ENCODE measurements around the gene DNAH1. TPM values are rescaled to one million over a fixed set of nuclear protein-coding genes. Genes with fewer than 3 reads are reported as not detected.
"Not testable (repeated sequence)": the region's sequence is repeated elsewhere in the genome, so short reads cannot be mapped to it uniquely, and the experiment has no call there.

The DNAH1 gene
- total RNA-seq, 1 donor from 2014 or later: 7.3 TPM

GRCh38 chr3:52281981-52282801 is 33.9 kb upstream of the DNAH1 start:
- Mint-ChIP-seq H3K36me3 (peaks cover 5% of the 10 kb centered on the region), H3K27me3 (no peaks in the 10 kb centered on the region), H3K27ac (peak overlapping the region; percentile 51), H3K9me3 (no peaks in the 10 kb centered on the region), H3K4me1 (ENCODE audit: unreplicated experiment) (peaks cover 24% of the 10 kb centered on the region), H3K4me3 (no peak overlapping the region)
- TF ChIP-seq CTCF (conservative IDR thresholded peaks at IDR 0.05): no peak
- no peak for DNase-seq (ENCODE audit: extremely low spot score, unreplicated experiment)

- H3K4me1 Mint-ChIP-seq (ENCODE audit: unreplicated experiment): peaks cover 24% of the 10 kb centered on the region
- H3K4me3 Mint-ChIP-seq: peak overlapping the region; percentile 20
- peak overlapping the region; percentile 82 for H3K27ac Mint-ChIP-seq
- no peaks in the 10 kb centered on the region for H3K9me3 Mint-ChIP-seq
- TF ChIP-seq CTCF (conservative IDR thresholded peaks at IDR 0.05): no peak
- no peaks in the 10 kb centered on the region for H3K36me3 Mint-ChIP-seq
- DNase-seq (ENCODE audit: extremely low spot score, unreplicated experiment): no peak
- no peaks in the 10 kb centered on the region for H3K27me3 Mint-ChIP-seq
Measured at GRCh38 chr3:52283306-52283705, 32.8 kb upstream of the DNAH1 start.

- H3K27ac Mint-ChIP-seq, H3K4me3 Mint-ChIP-seq: not testable (repeated sequence)
Measured at GRCh38 chr3:52284051-52284450, 32.1 kb upstream of the DNAH1 start.

GRCh38 chr3:52286777-52287110 is 29.4 kb upstream of the DNAH1 start:
- no peak for TF ChIP-seq CTCF (conservative IDR thresholded peaks at IDR 0.05)
- Mint-ChIP-seq H3K9me3 (no peaks in the 10 kb centered on the region), H3K4me1 (ENCODE audit: unreplicated experiment) (peaks cover 23% of the 10 kb centered on the region), H3K36me3 (no peaks in the 10 kb centered on the region), H3K27ac (peak overlapping the region; percentile 100), H3K4me3 (peak overlapping the region; percentile 100), H3K27me3 (no peaks in the 10 kb centered on the region)
- DNase-seq (ENCODE audit: extremely low spot score, unreplicated experiment): no peak

More at GRCh38 chr3:52284051-52284450, 32.1 kb upstream of the DNAH1 start:
- peaks cover 30% of the 10 kb centered on the region for H3K4me1 Mint-ChIP-seq (ENCODE audit: unreplicated experiment)
- H3K27me3 Mint-ChIP-seq; H3K9me3 Mint-ChIP-seq; H3K36me3 Mint-ChIP-seq; DNase-seq (ENCODE audit: extremely low spot score, unreplicated experiment): not testable (repeated sequence)

- peaks cover 23% of the 10 kb centered on the region for H3K4me1 Mint-ChIP-seq (ENCODE audit: unreplicated experiment)
- H3K36me3 Mint-ChIP-seq: no peaks in the 10 kb centered on the region
- H3K27ac Mint-ChIP-seq: peak overlapping the region; percentile 100
- DNase-seq (ENCODE audit: extremely low spot score, unreplicated experiment): no peak
- H3K27me3 Mint-ChIP-seq: no peaks in the 10 kb centered on the region
- H3K9me3 Mint-ChIP-seq: no peaks in the 10 kb centered on the region
- TF ChIP-seq CTCF (conservative IDR thresholded peaks at IDR 0.05): no peak
- peak overlapping the region; percentile 100 for H3K4me3 Mint-ChIP-seq
Measured at GRCh38 chr3:52288674-52289073, 27.4 kb upstream of the DNAH1 start.

- DNase-seq (ENCODE audit: extremely low spot score, unreplicated experiment): no peak
Measured at GRCh38 chr3:52289338-52289746, 26.8 kb upstream of the DNAH1 start.

More at GRCh38 chr3:52289338-52289746, 26.8 kb upstream of the DNAH1 start:
- Mint-ChIP-seq H3K4me1 (ENCODE audit: unreplicated experiment) (peaks cover 23% of the 10 kb centered on the region), H3K27me3 (no peaks in the 10 kb centered on the region), H3K27ac (peak overlapping the region; percentile 100), H3K9me3 (no peaks in the 10 kb centered on the region), H3K4me3 (peak overlapping the region; percentile 100), H3K36me3 (no peaks in the 10 kb centered on the region)
- no peak for TF ChIP-seq CTCF (conservative IDR thresholded peaks at IDR 0.05)

All from type B pancreatic cell (in vitro differentiated cells).